Stimulated activated naive CD8-positive, alpha-beta T cell treated with anti-CD3 and anti-CD28 coated beads, Interleukin-15, amount 100 ng/mL, for 72 hours (primary cell): ENCODE measurements around the gene ARHGAP31.
A peak's percentile ranks its signal among the peaks of the same experiment; 100 is the strongest.
"Not testable (repeated sequence)": the region's sequence is repeated elsewhere in the genome, so short reads cannot be mapped to it uniquely, and the experiment has no call there.

Experiments
- ATAC-seq: fragments of 150-1000 bp; cut with Tn5 transposase; 2 replicates; pipeline ENCODE4 v1.10.0; 2021; ENCODE audit warnings: mild to moderate bottlenecking, moderate library complexity
- DNase-seq, 2 donors: peaks; one replicate each; pipeline ENCODE4 v3.0.0; 2021 to 2022
- H3K27ac Mint-ChIP-seq, 2 donors: one replicate each; pipeline ENCODE4 v1.8.0; 2022; ENCODE audit warnings: mild to moderate bottlenecking in 2 of 2, mixed read lengths in 2 of 2, moderate library complexity in 2 of 2
- H3K27me3 Mint-ChIP-seq: one replicate; pipeline ENCODE4 v1.8.0; 2022; ENCODE audit warnings: mixed read lengths
- H3K4me1 Mint-ChIP-seq: one replicate; pipeline ENCODE4 v1.8.0; 2022; ENCODE audit warnings: mild to moderate bottlenecking, mixed read lengths
- H3K4me3 Mint-ChIP-seq, 2 donors: one replicate each; pipeline ENCODE4 v1.8.0; 2022; ENCODE audit warnings: mild to moderate bottlenecking in 2 of 2, mixed read lengths in 2 of 2, moderate library complexity in 1 of 2
- H3K9me3 Mint-ChIP-seq, 2 donors: one replicate each; pipeline ENCODE4 v1.8.0; 2022; ENCODE audit warnings: mixed read lengths in 2 of 2

ARHGAP31 gene

GRCh38 chr3:119305286-119305685 is 11.1 kb downstream of the ARHGAP31 start:
- H3K9me3 Mint-ChIP-seq, result no peaks in the 10 kb centered on the region
- H3K27ac Mint-ChIP-seq, result no peak overlapping the region
- no peaks in the 10 kb centered on the region for H3K27me3 Mint-ChIP-seq
- DNase-seq (no peak), ATAC-seq (no peak)
- peaks cover 36% of the 10 kb centered on the region for H3K4me1 Mint-ChIP-seq
- no peak overlapping the region for H3K4me3 Mint-ChIP-seq

GRCh38 chr3:119306378-119306777 is 12.2 kb downstream of the ARHGAP31 start:
- H3K4me1 Mint-ChIP-seq, result peaks cover 32% of the 10 kb centered on the region
- H3K27ac Mint-ChIP-seq, DNase-seq, ATAC-seq, H3K9me3 Mint-ChIP-seq, H3K27me3 Mint-ChIP-seq, H3K4me3 Mint-ChIP-seq: not testable (repeated sequence)

GRCh38 chr3:119308355-119308754 is 14.2 kb downstream of the ARHGAP31 start:
- no peak overlapping the region for H3K27ac Mint-ChIP-seq
- no peaks in the 10 kb centered on the region for H3K27me3 Mint-ChIP-seq
- H3K4me1 Mint-ChIP-seq, result peaks cover 23% of the 10 kb centered on the region
- H3K4me3 Mint-ChIP-seq, result no peak overlapping the region
- DNase-seq (no peak), ATAC-seq (no peak)
- H3K9me3 Mint-ChIP-seq, result no peaks in the 10 kb centered on the region

- H3K4me1 Mint-ChIP-seq, result peaks cover 15% of the 10 kb centered on the region
- no peak for DNase-seq
- no peaks in the 10 kb centered on the region for H3K9me3 Mint-ChIP-seq
- no peak overlapping the region for H3K27ac Mint-ChIP-seq
- no peak for ATAC-seq
- H3K4me3 Mint-ChIP-seq, result no peak overlapping the region
- H3K27me3 Mint-ChIP-seq, result no peaks in the 10 kb centered on the region
These were observed 15.4 kb downstream of the ARHGAP31 start for GRCh38 chr3:119309591-119309990.

GRCh38 chr3:119310071-119310470 is 15.9 kb downstream of the ARHGAP31 start:
- Mint-ChIP-seq H3K27me3 (no peaks in the 10 kb centered on the region), H3K4me1 (peaks cover 15% of the 10 kb centered on the region), H3K27ac (no peak overlapping the region), H3K4me3 (no peak overlapping the region), H3K9me3 (no peaks in the 10 kb centered on the region)
- DNase-seq (no peak), ATAC-seq (no peak)

GRCh38 chr3:119311081-119311925 is 17.1 kb downstream of the ARHGAP31 start:
- Mint-ChIP-seq H3K9me3 (no peaks in the 10 kb centered on the region), H3K27ac (peak overlapping the region in 1 of 2 donors; percentile 3), H3K4me3 (no peak overlapping the region), H3K27me3 (no peaks in the 10 kb centered on the region), H3K4me1 (peaks cover 15% of the 10 kb centered on the region)
- ATAC-seq, result no peak
- DNase-seq, result no peak

GRCh38 chr3:119313461-119313860 is 19.3 kb downstream of the ARHGAP31 start:
- Mint-ChIP-seq H3K4me3 (no peak overlapping the region), H3K9me3 (no peaks in the 10 kb centered on the region), H3K27me3 (no peaks in the 10 kb centered on the region), H3K4me1 (peaks cover 15% of the 10 kb centered on the region), H3K27ac (no peak overlapping the region)
- DNase-seq (no peak), ATAC-seq (no peak)

GRCh38 chr3:119314821-119315220 is 20.6 kb downstream of the ARHGAP31 start:
- ATAC-seq (no peak), DNase-seq (no peak)
- H3K4me3 Mint-ChIP-seq, result no peak overlapping the region
- no peaks in the 10 kb centered on the region for H3K9me3 Mint-ChIP-seq
- no peaks in the 10 kb centered on the region for H3K27me3 Mint-ChIP-seq
- peaks cover 21% of the 10 kb centered on the region for H3K4me1 Mint-ChIP-seq
- H3K27ac Mint-ChIP-seq, result no peak overlapping the region

GRCh38 chr3:119315600-119316312 is 21.6 kb downstream of the ARHGAP31 start:
- DNase-seq (no peak), ATAC-seq (no peak)
- Mint-ChIP-seq H3K9me3 (no peaks in the 10 kb centered on the region), H3K4me3 (no peak overlapping the region), H3K4me1 (peaks cover 29% of the 10 kb centered on the region), H3K27me3 (no peaks in the 10 kb centered on the region), H3K27ac (no peak overlapping the region)

GRCh38 chr3:119316313-119316670 is 22.1 kb downstream of the ARHGAP31 start:
- peaks cover 28% of the 10 kb centered on the region for H3K4me1 Mint-ChIP-seq
- ATAC-seq (no peak), DNase-seq (no peak)
- H3K4me3 Mint-ChIP-seq, result no peak overlapping the region
- no peaks in the 10 kb centered on the region for H3K27me3 Mint-ChIP-seq
- H3K9me3 Mint-ChIP-seq, result no peaks in the 10 kb centered on the region
- peak overlapping the region in 1 of 2 donors; percentile 42 for H3K27ac Mint-ChIP-seq

- DNase-seq, result no peak
- no peaks in the 10 kb centered on the region for H3K27me3 Mint-ChIP-seq
- no peaks in the 10 kb centered on the region for H3K9me3 Mint-ChIP-seq
- no peak overlapping the region for H3K27ac Mint-ChIP-seq
- peaks cover 43% of the 10 kb centered on the region for H3K4me1 Mint-ChIP-seq
- ATAC-seq, result no peak
- H3K4me3 Mint-ChIP-seq, result no peak overlapping the region
These were observed 24.7 kb downstream of the ARHGAP31 start for GRCh38 chr3:119318876-119319275.

GRCh38 chr3:119319311-119319710 is 25.1 kb downstream of the ARHGAP31 start:
- Mint-ChIP-seq H3K27ac (peak overlapping the region in 1 of 2 donors; percentile 48), H3K9me3 (no peaks in the 10 kb centered on the region), H3K4me1 (peaks cover 47% of the 10 kb centered on the region), H3K27me3 (no peaks in the 10 kb centered on the region), H3K4me3 (no peak overlapping the region)
- ATAC-seq (no peak), DNase-seq (no peak)

- H3K9me3 Mint-ChIP-seq, H3K27me3 Mint-ChIP-seq, DNase-seq, H3K27ac Mint-ChIP-seq, ATAC-seq: not testable (repeated sequence)
- H3K4me3 Mint-ChIP-seq, result peak overlapping the region in 1 of 2 donors; percentile 35
- peaks cover 50% of the 10 kb centered on the region for H3K4me1 Mint-ChIP-seq
These were observed 26.6 kb downstream of the ARHGAP31 start for GRCh38 chr3:119320785-119321184.

- H3K27me3 Mint-ChIP-seq, result no peaks in the 10 kb centered on the region
- peak overlapping the region; percentile 87 to 92 for H3K4me3 Mint-ChIP-seq
- H3K27ac Mint-ChIP-seq, result peak overlapping the region; percentile 84 to 97
- no peaks in the 10 kb centered on the region for H3K9me3 Mint-ChIP-seq
- DNase-seq (peak in 1 of 2 donors; percentile 5), ATAC-seq (peak; percentile 51)
- H3K4me1 Mint-ChIP-seq, result peaks cover 57% of the 10 kb centered on the region
These were observed 28.0 kb downstream of the ARHGAP31 start for GRCh38 chr3:119322021-119322834.

- H3K27ac Mint-ChIP-seq, result peak overlapping the region; percentile 97 to 98
- H3K9me3 Mint-ChIP-seq, result no peaks in the 10 kb centered on the region
- ATAC-seq (peak; percentile 95), DNase-seq (peak; percentile 92 to 97)
- H3K4me3 Mint-ChIP-seq, result peak overlapping the region; percentile 87 to 92
- H3K27me3 Mint-ChIP-seq, result no peaks in the 10 kb centered on the region
- peaks cover 61% of the 10 kb centered on the region for H3K4me1 Mint-ChIP-seq
These were observed 28.9 kb downstream of the ARHGAP31 start for GRCh38 chr3:119322835-119323722.
